Tibial nerve (tissue), 4 donors: Measurements from ENCODE around the gene ARMC7. TPM values are rescaled to one million over a fixed set of nuclear protein-coding genes. Genes with fewer than 3 reads are reported as not detected.
"Not testable (repeated sequence)": the region's sequence is repeated elsewhere in the genome, so short reads cannot be mapped to it uniquely, and the experiment has no call there.

Experiments used
- DNase-seq, 2 donors: peaks; one replicate each; pipeline ENCODE4 v3.0.0-alpha.2; 2019; ENCODE audit warnings: low spot score in 2 of 2
- H3K27ac ChIP-seq, 4 donors: fragments of 200-600 bp; sonication (generic) in 3 of 4; one replicate each; pipeline ENCODE4 v1.5.1; 2017 to 2019; ENCODE audit warnings: mild to moderate bottlenecking in 1 of 4
- H3K27me3 ChIP-seq, 2 donors: fragments of 200-600 bp; sonication (generic) in 1 of 2; one replicate each; pipeline versions ENCODE4 v1.5.1 to v1.6.0; 2017 to 2019
- H3K36me3 ChIP-seq, 3 donors: fragments of 200-600 bp; sonication (generic); one replicate each; pipeline ENCODE4 v1.5.1; 2018 to 2019
- H3K4me1 ChIP-seq, 4 donors: fragments of 200-600 bp; sonication (generic) in 3 of 4; one replicate each; pipeline ENCODE4 v1.5.1; 2017 to 2019
- H3K4me3 ChIP-seq, 4 donors: fragments of 200-600 bp; sonication (generic) in 3 of 4; one replicate each; pipeline ENCODE4 v1.5.1; 2017 to 2019; ENCODE audit warnings: mild to moderate bottlenecking in 1 of 4, moderate library complexity in 1 of 4
- H3K9me3 ChIP-seq, 4 donors: fragments of 200-600 bp; sonication (generic) in 3 of 4; one replicate each; pipeline ENCODE4 v1.5.1; 2017 to 2019
- CTCF ChIP-seq, 5 experiments: fragments of 200-600 bp in 3 of 5; fragments of 450-650 bp in 2 of 5; sonication (generic) in 3 of 5; IDR thresholded peaks; one replicate each; pipeline ENCODE4 v1.5.1; 2016 to 2019; ENCODE audit warnings: antibody characterized with exemption in 5 of 5, mild to moderate bottlenecking in 3 of 5, moderate library complexity in 2 of 5
- EP300 ChIP-seq, 2 donors: sonication (generic); formaldehyde crosslinking; IDR thresholded peaks; one replicate each; pipeline ENCODE4 v1.6.1; 2017; ENCODE audit warnings: antibody characterized with exemption in 2 of 2, mild to moderate bottlenecking in 1 of 2
- POLR2A ChIP-seq, 2 donors: fragments of 450-650 bp; IDR thresholded peaks; one replicate each; pipeline ENCODE4 v1.6.1; 2017; ENCODE audit warnings: antibody characterized with exemption in 2 of 2, mild to moderate bottlenecking in 2 of 2, moderate library complexity in 2 of 2
- WGBS, 2 donors: methylation state at CpG; one replicate each; pipeline ENCODE4 v1.1.5; 2018; 5-methylcytosine and 5-hydroxymethylcytosine counted together
- total RNA-seq, 4 donors: library from RNA; depleted of rRNA; stranded (reverse); fragments of >200 nt; gene quantifications; one replicate each; pipeline ENCODE4 v1.1.0, GENCODE V29; 2016

Gene ARMC7
- total RNA-seq, 4 donors from 2014 or later, result 4.2 to 12.0 (median 8.3) TPM

GRCh38 chr17:75160211-75160610, 50.4 kb downstream of the ARMC7 start:
- no peaks in the 10 kb centered on the region for H3K27me3 ChIP-seq
- no peaks in the 10 kb centered on the region for H3K9me3 ChIP-seq
- H3K36me3 ChIP-seq, result peaks cover 0 to 30% (median 0%) of the 10 kb centered on the region in 3 donors
- no peaks in the 10 kb centered on the region for H3K4me1 ChIP-seq
- H3K4me3 ChIP-seq, result no peak overlapping the region
- no peak overlapping the region for H3K27ac ChIP-seq
- 89 to 93% methylated on average over 5 of the region's 5 CpGs for WGBS, 2 donors
- DNase-seq, result no peak
- TF ChIP-seq EP300 (IDR thresholded peaks at IDR 0.05) (no peak), CTCF (IDR thresholded peaks at IDR 0.05) (no peak), POLR2A (IDR thresholded peaks at IDR 0.05) (no peak)

GRCh38 chr17:75163074-75163473, 53.3 kb downstream of the ARMC7 start:
- Histone ChIP-seq H3K36me3 (peaks cover 0 to 47% (median 0%) of the 10 kb centered on the region in 3 donors), H3K4me3 (no peak overlapping the region), H3K27ac (no peak overlapping the region), H3K9me3 (no peaks in the 10 kb centered on the region), H3K27me3 (no peaks in the 10 kb centered on the region), H3K4me1 (no peaks in the 10 kb centered on the region)
- 80 to 88% methylated on average over 5 of the region's 5 CpGs for WGBS, 2 donors
- no peak for DNase-seq
- TF ChIP-seq CTCF (IDR thresholded peaks at IDR 0.05) (no peak), POLR2A (IDR thresholded peaks at IDR 0.05) (no peak), EP300 (IDR thresholded peaks at IDR 0.05) (no peak)

- H3K36me3 ChIP-seq, result peaks cover 0 to 61% (median 0%) of the 10 kb centered on the region in 3 donors
- H3K4me3 ChIP-seq, H3K9me3 ChIP-seq, H3K27ac ChIP-seq, H3K4me1 ChIP-seq, H3K27me3 ChIP-seq, DNase-seq: not testable (repeated sequence)
- 93 to 96% methylated on average over 15 of the region's 15 CpGs for WGBS, 2 donors
Observed at GRCh38 chr17:75164606-75165005, 54.8 kb downstream of the ARMC7 start.

GRCh38 chr17:75168998-75169397, 59.2 kb downstream of the ARMC7 start:
- Histone ChIP-seq H3K4me1 (peaks cover 0 to 19% (median 0%) of the 10 kb centered on the region in 4 donors), H3K27ac (no peak overlapping the region), H3K36me3 (peaks cover 0 to 77% (median 3%) of the 10 kb centered on the region in 3 donors), H3K9me3 (no peaks in the 10 kb centered on the region), H3K27me3 (no peaks in the 10 kb centered on the region), H3K4me3 (no peak overlapping the region)
- TF ChIP-seq EP300 (IDR thresholded peaks at IDR 0.05) (no peak), CTCF (IDR thresholded peaks at IDR 0.05) (no peak), POLR2A (IDR thresholded peaks at IDR 0.05) (no peak)
- 82 to 90% methylated on average over 4 of the region's 4 CpGs for WGBS, 2 donors
- no peak for DNase-seq

- H3K36me3 ChIP-seq, result peaks cover 0 to 85% (median 6%) of the 10 kb centered on the region in 3 donors
- no peak overlapping the region for H3K4me3 ChIP-seq
- DNase-seq, result no peak
- no peaks in the 10 kb centered on the region for H3K9me3 ChIP-seq
- no peak for TF ChIP-seq CTCF (IDR thresholded peaks at IDR 0.05)
- TF ChIP-seq POLR2A (IDR thresholded peaks at IDR 0.05), result no peak
- TF ChIP-seq EP300 (IDR thresholded peaks at IDR 0.05), result no peak
- H3K4me1 ChIP-seq, result peaks cover 0 to 26% (median 0%) of the 10 kb centered on the region in 4 donors
- H3K27me3 ChIP-seq, result no peaks in the 10 kb centered on the region
- WGBS, 2 donors, result 88 to 89% methylated on average over 4 of the region's 4 CpGs
- H3K27ac ChIP-seq, result no peak overlapping the region
Observed at GRCh38 chr17:75173526-75173925, 63.8 kb downstream of the ARMC7 start.

- peaks cover 0 to 39% (median 7%) of the 10 kb centered on the region in 4 donors for H3K4me1 ChIP-seq
- TF ChIP-seq POLR2A (IDR thresholded peaks at IDR 0.05) (no peak), EP300 (IDR thresholded peaks at IDR 0.05) (no peak), CTCF (IDR thresholded peaks at IDR 0.05) (no peak)
- 91 to 94% methylated on average over 11 of the region's 11 CpGs for WGBS, 2 donors
- H3K4me3 ChIP-seq, result no peak overlapping the region
- no peaks in the 10 kb centered on the region for H3K27me3 ChIP-seq
- no peak for DNase-seq
- H3K36me3 ChIP-seq, result peaks cover 5 to 79% (median 6%) of the 10 kb centered on the region in 3 donors
- no peaks in the 10 kb centered on the region for H3K9me3 ChIP-seq
- H3K27ac ChIP-seq, result no peak overlapping the region
Observed at GRCh38 chr17:75174996-75175395, 65.2 kb downstream of the ARMC7 start.
